WTC11 (cell line): ENCODE data around the gene AUH. TPM values are rescaled to one million over a fixed set of nuclear protein-coding genes. Genes with fewer than 3 reads are reported as not detected.

Experiments
- AR ChIP-seq: fragments of 250-450 bp; sonication (Bioruptor Pico); IDR thresholded peaks from 2 replicates; pipeline ENCODE4 v1.9.0; 2021; ENCODE audit warnings: mild to moderate bottlenecking
- CBFB ChIP-seq: sonication (generic); formaldehyde crosslinking; IDR thresholded peaks from 2 replicates; pipeline ENCODE4 v1.8.1; 2022; ENCODE audit warnings: mild to moderate bottlenecking, low read depth, missing genetic modification reagents
- CREB1 ChIP-seq: sonication (generic); formaldehyde crosslinking; IDR thresholded peaks from 2 replicates; pipeline ENCODE4 v1.8.0; 2023; ENCODE audit warnings: mild to moderate bottlenecking, missing genetic modification reagents
- ELF4 ChIP-seq: sonication (generic); formaldehyde crosslinking; IDR thresholded peaks from 2 replicates; pipeline ENCODE4 v1.8.1; 2022; ENCODE audit warnings: low read depth, mild to moderate bottlenecking, moderate library complexity, missing genetic modification reagents
- EMX1 ChIP-seq: fragments of 250-450 bp; sonication (Bioruptor Pico); IDR thresholded peaks from 2 replicates; pipeline ENCODE4 v1.8.0; 2021; ENCODE audit warnings: mild to moderate bottlenecking
- FOXP1 ChIP-seq: sonication (generic); formaldehyde crosslinking; IDR thresholded peaks from 2 replicates; pipeline ENCODE4 v1.8.0; 2022; ENCODE audit warnings: missing genetic modification reagents, mild to moderate bottlenecking, moderate library complexity, borderline replicate concordance
- GRHL2 ChIP-seq: fragments of 250-450 bp; sonication (Bioruptor Pico); IDR thresholded peaks from 2 replicates; pipeline ENCODE4 v1.8.0; 2022; ENCODE audit warnings: mild to moderate bottlenecking, moderate library complexity; ENCODE audit not compliant: insufficient replicate concordance, severe bottlenecking
- IRF2 ChIP-seq: sonication (generic); formaldehyde crosslinking; IDR thresholded peaks from 2 replicates; pipeline ENCODE4 v1.8.0; 2022; ENCODE audit warnings: low read depth, missing genetic modification reagents, borderline replicate concordance
- JAZF1 ChIP-seq: fragments of 250-450 bp; sonication (Bioruptor Pico); IDR thresholded peaks from 2 replicates; pipeline ENCODE4 v1.9.0; 2021; ENCODE audit warnings: moderate library complexity, mild to moderate bottlenecking, inconsistent platforms
- JUN ChIP-seq: sonication (generic); formaldehyde crosslinking; IDR thresholded peaks from 2 replicates; pipeline ENCODE4 v1.8.0; 2023; ENCODE audit warnings: mild to moderate bottlenecking, missing genetic modification reagents
- NFE2L1 ChIP-seq: sonication (generic); formaldehyde crosslinking; IDR thresholded peaks from 2 replicates; pipeline ENCODE4 v1.8.1; 2023; ENCODE audit warnings: missing genetic modification reagents
- NR2C2 ChIP-seq: sonication (generic); formaldehyde crosslinking; IDR thresholded peaks from 2 replicates; pipeline ENCODE4 v1.8.0; 2022; ENCODE audit warnings: mild to moderate bottlenecking, missing genetic modification reagents
- OVOL2 ChIP-seq: fragments of 250-450 bp; sonication (Bioruptor Pico); IDR thresholded peaks from 2 replicates; pipeline ENCODE4 v1.9.0; 2021; ENCODE audit warnings: mild to moderate bottlenecking, borderline replicate concordance
- RELA ChIP-seq: sonication (generic); formaldehyde crosslinking; IDR thresholded peaks from 2 replicates; pipeline ENCODE4 v1.8.1; 2022; ENCODE audit warnings: missing genetic modification reagents, mild to moderate bottlenecking, borderline replicate concordance
- RORB ChIP-seq: fragments of 250-450 bp; sonication (Bioruptor Pico); IDR thresholded peaks from 2 replicates; pipeline ENCODE4 v1.9.0; 2021; ENCODE audit warnings: mild to moderate bottlenecking
- SOX15 ChIP-seq: fragments of 250-450 bp; sonication (Bioruptor Pico); IDR thresholded peaks from 2 replicates; pipeline ENCODE4 v1.9.0; 2021; ENCODE audit warnings: mild to moderate bottlenecking
- TCF7 ChIP-seq: sonication (generic); formaldehyde crosslinking; IDR thresholded peaks from 2 replicates; pipeline ENCODE4 v1.8.0; 2022; ENCODE audit warnings: mild to moderate bottlenecking, low read depth, missing genetic modification reagents, moderate library complexity
- USF2 ChIP-seq: sonication (generic); formaldehyde crosslinking; IDR thresholded peaks from 2 replicates; pipeline ENCODE4 v1.8.1; 2023; ENCODE audit warnings: mild to moderate bottlenecking, missing genetic modification reagents, moderate library complexity
- ZBTB43 ChIP-seq: sonication (generic); formaldehyde crosslinking; IDR thresholded peaks from 2 replicates; pipeline ENCODE4 v1.8.1; 2023; ENCODE audit warnings: mild to moderate bottlenecking, missing genetic modification reagents
- ZNF138 ChIP-seq: sonication (generic); formaldehyde crosslinking; conservative IDR thresholded peaks from 2 replicates; pipeline ENCODE4 v1.8.1; 2022; ENCODE audit warnings: mild to moderate bottlenecking, moderate library complexity, missing genetic modification reagents
- ZSCAN18 ChIP-seq: fragments of 250-450 bp; sonication (Bioruptor Pico); IDR thresholded peaks from 2 replicates; pipeline ENCODE4 v2.1.2; 2022; ENCODE audit warnings: mild to moderate bottlenecking, moderate library complexity
- total RNA-seq: library from RNA; stranded (reverse); gene quantifications from 3 replicates; pipeline ENCODE4 v1.2.3, GENCODE V29; 2021
- TF ChIP-seq, protein P1 (sequence below): sonication (generic); formaldehyde crosslinking; conservative IDR thresholded peaks from 2 replicates; pipeline ENCODE4 v1.8.1; 2023; ENCODE audit warnings: mild to moderate bottlenecking, low read depth, missing genetic modification reagents, moderate library complexity
- TF ChIP-seq, protein P2 (sequence below): fragments of 250-450 bp; sonication (Bioruptor Pico); IDR thresholded peaks from 2 replicates; pipeline ENCODE4 v1.9.0; 2021; ENCODE audit warnings: moderate library complexity, mild to moderate bottlenecking, inconsistent platforms, borderline replicate concordance
- TF ChIP-seq, protein P3 (sequence below): sonication (generic); formaldehyde crosslinking; IDR thresholded peaks from 2 replicates; pipeline ENCODE4 v1.8.1; 2023; ENCODE audit warnings: mild to moderate bottlenecking, missing genetic modification reagents, moderate library complexity
- TF ChIP-seq, protein P4 (sequence below): sonication (generic); formaldehyde crosslinking; IDR thresholded peaks from 2 replicates; pipeline ENCODE4 v1.8.1; 2022; ENCODE audit warnings: mild to moderate bottlenecking, moderate library complexity, missing genetic modification reagents
- TF ChIP-seq, protein P5 (sequence below): sonication (generic); formaldehyde crosslinking; IDR thresholded peaks from 2 replicates; pipeline ENCODE4 v1.8.1; 2023; ENCODE audit warnings: mild to moderate bottlenecking, moderate library complexity, missing genetic modification reagents

The AUH gene
- total RNA-seq, 1 experiment from 2014 or later: 30.4 TPM

DNA sequence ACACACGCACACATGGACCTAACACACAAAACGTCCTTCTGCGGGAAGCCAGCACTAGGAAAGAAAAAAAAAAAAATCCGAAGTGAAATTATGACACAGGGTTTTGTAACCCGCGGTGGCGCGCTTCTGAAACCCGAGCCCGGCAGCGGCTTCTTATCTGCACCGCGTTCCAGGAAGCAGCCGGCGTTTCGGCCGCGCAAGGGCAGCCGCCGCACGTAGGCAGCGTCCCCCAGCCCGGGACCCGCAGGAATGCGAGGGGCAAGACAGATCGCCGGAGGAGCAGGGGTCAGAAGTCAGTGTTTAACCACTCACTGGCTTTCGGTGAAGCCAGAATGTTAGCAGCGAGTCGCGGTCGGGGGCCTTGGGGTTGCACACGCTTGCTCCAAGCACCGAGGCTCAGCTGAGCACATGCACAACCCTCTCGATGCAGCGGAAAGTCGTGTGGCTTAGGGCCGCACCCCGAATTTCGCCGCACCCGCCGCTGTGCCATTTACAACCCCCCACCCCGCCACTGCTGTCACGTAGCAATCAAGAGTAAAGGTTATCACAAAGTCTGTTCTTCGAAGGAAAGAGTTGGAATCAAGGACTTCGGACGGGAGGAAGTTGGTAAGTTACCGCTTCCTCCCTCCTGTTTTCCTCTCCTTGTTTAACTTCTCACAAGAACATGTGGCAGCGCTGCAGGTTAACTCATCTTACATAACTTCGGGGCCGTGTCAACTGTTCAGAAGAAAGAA, 167.9 kb downstream of the AUH start (continued):
- TF ChIP-seq, protein P1, sequence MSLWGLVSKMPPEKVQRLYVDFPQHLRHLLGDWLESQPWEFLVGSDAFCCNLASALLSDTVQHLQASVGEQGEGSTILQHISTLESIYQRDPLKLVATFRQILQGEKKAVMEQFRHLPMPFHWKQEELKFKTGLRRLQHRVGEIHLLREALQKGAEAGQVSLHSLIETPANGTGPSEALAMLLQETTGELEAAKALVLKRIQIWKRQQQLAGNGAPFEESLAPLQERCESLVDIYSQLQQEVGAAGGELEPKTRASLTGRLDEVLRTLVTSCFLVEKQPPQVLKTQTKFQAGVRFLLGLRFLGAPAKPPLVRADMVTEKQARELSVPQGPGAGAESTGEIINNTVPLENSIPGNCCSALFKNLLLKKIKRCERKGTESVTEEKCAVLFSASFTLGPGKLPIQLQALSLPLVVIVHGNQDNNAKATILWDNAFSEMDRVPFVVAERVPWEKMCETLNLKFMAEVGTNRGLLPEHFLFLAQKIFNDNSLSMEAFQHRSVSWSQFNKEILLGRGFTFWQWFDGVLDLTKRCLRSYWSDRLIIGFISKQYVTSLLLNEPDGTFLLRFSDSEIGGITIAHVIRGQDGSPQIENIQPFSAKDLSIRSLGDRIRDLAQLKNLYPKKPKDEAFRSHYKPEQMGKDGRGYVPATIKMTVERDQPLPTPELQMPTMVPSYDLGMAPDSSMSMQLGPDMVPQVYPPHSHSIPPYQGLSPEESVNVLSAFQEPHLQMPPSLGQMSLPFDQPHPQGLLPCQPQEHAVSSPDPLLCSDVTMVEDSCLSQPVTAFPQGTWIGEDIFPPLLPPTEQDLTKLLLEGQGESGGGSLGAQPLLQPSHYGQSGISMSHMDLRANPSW: no peak
- TF ChIP-seq JUN (CRISPR knock-in tag): no peak
- TF ChIP-seq, protein P2, sequence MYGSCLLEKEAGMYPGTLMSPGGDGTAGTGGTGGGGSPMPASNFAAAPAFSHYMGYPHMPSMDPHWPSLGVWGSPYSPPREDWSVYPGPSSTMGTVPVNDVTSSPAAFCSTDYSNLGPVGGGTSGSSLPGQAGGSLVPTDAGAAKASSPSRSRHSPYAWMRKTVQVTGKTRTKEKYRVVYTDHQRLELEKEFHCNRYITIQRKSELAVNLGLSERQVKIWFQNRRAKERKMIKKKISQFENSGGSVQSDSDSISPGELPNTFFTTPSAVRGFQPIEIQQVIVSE (CRISPR knock-in tag): no peak
- TF ChIP-seq, protein P3, sequence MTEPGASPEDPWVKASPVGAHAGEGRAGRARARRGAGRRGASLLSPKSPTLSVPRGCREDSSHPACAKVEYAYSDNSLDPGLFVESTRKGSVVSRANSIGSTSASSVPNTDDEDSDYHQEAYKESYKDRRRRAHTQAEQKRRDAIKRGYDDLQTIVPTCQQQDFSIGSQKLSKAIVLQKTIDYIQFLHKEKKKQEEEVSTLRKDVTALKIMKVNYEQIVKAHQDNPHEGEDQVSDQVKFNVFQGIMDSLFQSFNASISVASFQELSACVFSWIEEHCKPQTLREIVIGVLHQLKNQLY (CRISPR knock-in tag): no peak
- TF ChIP-seq ZSCAN18: no peak
- no peak for TF ChIP-seq IRF2
- peak; percentile 92; the same call in 1 of the 2 replicates for TF ChIP-seq FOXP1 (CRISPR knock-in tag)
- peak; percentile 89 for TF ChIP-seq NFE2L1 (CRISPR knock-in tag)
- TF ChIP-seq GRHL2 (CRISPR knock-in tag): no peak
- TF ChIP-seq ZBTB43 (CRISPR knock-in tag): peak; percentile 87
- TF ChIP-seq TCF7 (CRISPR knock-in tag): no peak
- TF ChIP-seq CREB1 (CRISPR knock-in tag): peak; percentile 87; the same call in 1 of the 2 replicates
- TF ChIP-seq SOX15: no peak
- TF ChIP-seq ELF4 (CRISPR knock-in tag): no peak
- no peak for TF ChIP-seq ZNF138
- no peak for TF ChIP-seq AR
- TF ChIP-seq JAZF1 (CRISPR knock-in tag): no peak
- TF ChIP-seq, protein P4, sequence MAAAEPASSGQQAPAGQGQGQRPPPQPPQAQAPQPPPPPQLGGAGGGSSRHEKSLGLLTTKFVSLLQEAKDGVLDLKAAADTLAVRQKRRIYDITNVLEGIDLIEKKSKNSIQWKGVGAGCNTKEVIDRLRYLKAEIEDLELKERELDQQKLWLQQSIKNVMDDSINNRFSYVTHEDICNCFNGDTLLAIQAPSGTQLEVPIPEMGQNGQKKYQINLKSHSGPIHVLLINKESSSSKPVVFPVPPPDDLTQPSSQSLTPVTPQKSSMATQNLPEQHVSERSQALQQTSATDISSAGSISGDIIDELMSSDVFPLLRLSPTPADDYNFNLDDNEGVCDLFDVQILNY (CRISPR knock-in tag): peak; percentile 80
- no peak for TF ChIP-seq OVOL2
- no peak for TF ChIP-seq RELA (CRISPR knock-in tag)
- peak; percentile 68 for TF ChIP-seq NR2C2 (CRISPR knock-in tag)
- TF ChIP-seq EMX1: no peak
- TF ChIP-seq USF2 (CRISPR knock-in tag): no peak
- no peak for TF ChIP-seq CBFB (CRISPR knock-in tag)
- TF ChIP-seq, protein P5, sequence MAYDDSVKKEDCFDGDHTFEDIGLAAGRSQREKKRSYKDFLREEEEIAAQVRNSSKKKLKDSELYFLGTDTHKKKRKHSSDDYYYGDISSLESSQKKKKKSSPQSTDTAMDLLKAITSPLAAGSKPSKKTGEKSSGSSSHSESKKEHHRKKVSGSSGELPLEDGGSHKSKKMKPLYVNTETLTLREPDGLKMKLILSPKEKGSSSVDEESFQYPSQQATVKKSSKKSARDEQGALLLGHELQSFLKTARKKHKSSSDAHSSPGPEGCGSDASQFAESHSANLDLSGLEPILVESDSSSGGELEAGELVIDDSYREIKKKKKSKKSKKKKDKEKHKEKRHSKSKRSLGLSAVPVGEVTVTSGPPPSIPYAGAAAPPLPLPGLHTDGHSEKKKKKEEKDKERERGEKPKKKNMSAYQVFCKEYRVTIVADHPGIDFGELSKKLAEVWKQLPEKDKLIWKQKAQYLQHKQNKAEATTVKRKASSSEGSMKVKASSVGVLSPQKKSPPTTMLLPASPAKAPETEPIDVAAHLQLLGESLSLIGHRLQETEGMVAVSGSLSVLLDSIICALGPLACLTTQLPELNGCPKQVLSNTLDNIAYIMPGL (CRISPR knock-in tag): no peak
- TF ChIP-seq RORB: no peak
